A673 (cell line): Measurements from ENCODE around the gene GIGYF2.

Source experiments
- CTCF ChIP-seq: fragments of 300-800, 200-600 bp; sonication (generic); conservative IDR thresholded peaks from 2 replicates; pipeline ENCODE4 v1.5.1; 2017; ENCODE audit warnings: low read depth, mild to moderate bottlenecking, antibody characterized with exemption, low read length, moderate library complexity, mixed read lengths
- EZH2 ChIP-seq: fragments of 200-600 bp; sonication (generic); IDR thresholded peaks from 2 replicates; pipeline ENCODE4 v1.6.1; 2017; ENCODE audit warnings: borderline replicate concordance, low read depth, mild to moderate bottlenecking, mixed read lengths, antibody characterized with exemption, low read length; ENCODE audit not compliant: poor library complexity, severe bottlenecking

GRCh38 chr2:232900811-232901735 is 203.9 kb downstream of the GIGYF2 start:
- no peak for TF ChIP-seq CTCF
- no peak for TF ChIP-seq EZH2
